HG03342 (cell line): ENCODE results near the gene UMODL1.
"Not testable (repeated sequence)": the region's sequence is repeated elsewhere in the genome, so short reads cannot be mapped to it uniquely, and the experiment has no call there.

ENCODE experiments used
- ATAC-seq: cut with Tn5 transposase; IDR thresholded peaks from one replicate; pipeline ENCODE4 v1.9.1; 2021; ENCODE audit warnings: mild to moderate bottlenecking, moderate library complexity; ENCODE audit not compliant: unreplicated experiment

UMODL1 gene

GRCh38 chr21:42111811-42112210 is 40.7 kb downstream of the UMODL1 start:
- no peak for ATAC-seq

- ATAC-seq: no peak
These were observed 41.1 kb downstream of the UMODL1 start for GRCh38 chr21:42112238-42112637.

GRCh38 chr21:42112857-42113256 is 41.7 kb downstream of the UMODL1 start:
- ATAC-seq: no peak

GRCh38 chr21:42113926-42114409 is 42.9 kb downstream of the UMODL1 start:
- no peak for ATAC-seq

GRCh38 chr21:42114646-42115045 is 43.5 kb downstream of the UMODL1 start:
- no peak for ATAC-seq

GRCh38 chr21:42115136-42115683 is 44.1 kb downstream of the UMODL1 start:
- no peak for ATAC-seq

GRCh38 chr21:42116551-42116950 is 45.4 kb downstream of the UMODL1 start:
- not testable (repeated sequence) for ATAC-seq

GRCh38 chr21:42117229-42117966 is 46.3 kb downstream of the UMODL1 start:
- ATAC-seq: no peak

GRCh38 chr21:42117967-42118780 is 47.1 kb downstream of the UMODL1 start:
- ATAC-seq: no peak

GRCh38 chr21:42118901-42119300 is 47.8 kb downstream of the UMODL1 start:
- no peak for ATAC-seq

GRCh38 chr21:42120101-42120902 is 49.2 kb downstream of the UMODL1 start:
- ATAC-seq: peak; percentile 50

GRCh38 chr21:42120903-42121535 is 49.9 kb downstream of the UMODL1 start:
- ATAC-seq: no peak

GRCh38 chr21:42121794-42122193 is 50.7 kb downstream of the UMODL1 start:
- ATAC-seq: no peak

GRCh38 chr21:42122398-42122797 is 51.3 kb downstream of the UMODL1 start:
- ATAC-seq: no peak

- no peak for ATAC-seq
These were observed 51.7 kb downstream of the UMODL1 start for GRCh38 chr21:42122808-42123207.

GRCh38 chr21:42123219-42123908 is 52.2 kb downstream of the UMODL1 start:
- no peak for ATAC-seq

GRCh38 chr21:42124081-42124480 is 53.0 kb downstream of the UMODL1 start:
- no peak for ATAC-seq

GRCh38 chr21:42124826-42125570 is 53.9 kb downstream of the UMODL1 start:
- ATAC-seq: no peak
